H9 (cell line): ENCODE results near the gene TRABD2B. TPM values are rescaled to one million over a fixed set of nuclear protein-coding genes. Genes with fewer than 3 reads are reported as not detected.

Source experiments
- DNase-seq: peaks from one replicate; pipeline ENCODE4 v3.0.0-alpha.2; 2017
- H2AFZ ChIP-seq: one replicate; pipeline ENCODE4 v1.6.1; 2013; ENCODE audit warnings: mild to moderate bottlenecking, low read length, control low read depth, moderate library complexity
- H2AK5ac ChIP-seq: 2 replicates; pipeline ENCODE4 v1.6.1; 2013; ENCODE audit warnings: low read length, control low read depth, mixed read lengths; ENCODE audit not compliant: insufficient read length
- H2BK120ac ChIP-seq: one replicate; pipeline ENCODE4 v1.6.1; 2013; ENCODE audit warnings: low read depth, mild to moderate bottlenecking, low read length, control low read depth, inconsistent platforms; ENCODE audit not compliant: poor library complexity, severe bottlenecking
- H2BK12ac ChIP-seq: 2 replicates; pipeline ENCODE4 v1.6.1; 2013; ENCODE audit warnings: low read length, control low read depth, mixed read lengths, low read depth; ENCODE audit not compliant: insufficient read length
- H2BK15ac ChIP-seq: 2 replicates; pipeline ENCODE4 v1.6.1; 2013; ENCODE audit warnings: low read depth, low read length, control low read depth
- H2BK20ac ChIP-seq: one replicate; pipeline ENCODE4 v1.6.1; 2013; ENCODE audit warnings: low read depth, mild to moderate bottlenecking, low read length, control low read depth, inconsistent platforms; ENCODE audit not compliant: poor library complexity, severe bottlenecking
- H2BK5ac ChIP-seq: 2 replicates; pipeline ENCODE4 v1.6.1; 2013; ENCODE audit warnings: low read length, control low read depth, mixed read lengths; ENCODE audit not compliant: insufficient read length
- H3K14ac ChIP-seq: 2 replicates; pipeline ENCODE4 v1.6.1; 2013; ENCODE audit warnings: low read length, control low read depth; ENCODE audit not compliant: insufficient read depth
- H3K18ac ChIP-seq: 2 replicates; pipeline ENCODE4 v1.6.1; 2013; ENCODE audit warnings: low read depth, mild to moderate bottlenecking, mixed read lengths, low read length, control low read depth; ENCODE audit not compliant: insufficient read length
- H3K23ac ChIP-seq: 2 replicates; pipeline ENCODE4 v1.6.1; 2013; ENCODE audit warnings: low read length, control low read depth, mixed read lengths, low read depth; ENCODE audit not compliant: insufficient read length
- H3K23me2 ChIP-seq: 2 replicates; pipeline ENCODE4 v1.6.1; 2013; ENCODE audit warnings: low read depth, mild to moderate bottlenecking, mixed read lengths, low read length, control low read depth; ENCODE audit not compliant: insufficient read length, poor library complexity, severe bottlenecking
- H3K27ac ChIP-seq: 2 replicates; pipeline ENCODE4 v1.5.1; 2013; ENCODE audit warnings: low read length, control low read depth, mixed read lengths, low read depth; ENCODE audit not compliant: insufficient read length
- H3K27me3 ChIP-seq: 2 replicates; pipeline ENCODE4 v1.6.1; 2013; ENCODE audit warnings: low read length, control low read depth, inconsistent platforms; ENCODE audit not compliant: insufficient read depth
- H3K4ac ChIP-seq: 2 replicates; pipeline ENCODE4 v1.6.1; 2013; ENCODE audit warnings: low read depth, mild to moderate bottlenecking, control low read depth, inconsistent platforms, low read length, moderate library complexity
- H3K4me1 ChIP-seq: 2 replicates; pipeline ENCODE4 v1.6.1; 2013; ENCODE audit warnings: low read length, control low read depth, inconsistent platforms; ENCODE audit not compliant: insufficient read depth
- H3K4me2 ChIP-seq: 2 replicates; pipeline ENCODE4 v1.6.1; 2013; ENCODE audit warnings: low read length, control low read depth, mixed read lengths; ENCODE audit not compliant: insufficient read length, insufficient read depth
- H3K56ac ChIP-seq: 2 replicates; pipeline ENCODE4 v1.6.1; 2013; ENCODE audit warnings: low read depth, mild to moderate bottlenecking, mixed read lengths, low read length, control low read depth; ENCODE audit not compliant: insufficient read length
- H3K79me1 ChIP-seq: 2 replicates; pipeline ENCODE4 v1.6.1; 2013; ENCODE audit warnings: low read depth, mild to moderate bottlenecking, moderate library complexity, low read length, control low read depth, inconsistent platforms; ENCODE audit not compliant: insufficient read depth, poor library complexity, severe bottlenecking
- H3K79me2 ChIP-seq: 2 replicates; pipeline ENCODE4 v1.6.1; 2013; ENCODE audit warnings: low read length, control low read depth, inconsistent platforms; ENCODE audit not compliant: insufficient read depth
- H3K9ac ChIP-seq: 2 replicates; pipeline ENCODE4 v1.6.1; 2013; ENCODE audit warnings: low read length, control low read depth, mixed read lengths; ENCODE audit not compliant: insufficient read length; ENCODE audit errors: extremely low read depth
- H3K9me3 ChIP-seq: one replicate; pipeline ENCODE4 v1.6.1; 2013; ENCODE audit warnings: low read depth, low read length, inconsistent platforms; ENCODE audit not compliant: control insufficient read depth
- H3T11ph ChIP-seq: one replicate; pipeline ENCODE4 v1.6.1; 2013; ENCODE audit warnings: mild to moderate bottlenecking, low read length, control low read depth, inconsistent platforms
- H4K20me1 ChIP-seq: one replicate; pipeline ENCODE4 v1.6.1; 2013; ENCODE audit not compliant: control insufficient read depth, insufficient read length, insufficient read depth
- H4K5ac ChIP-seq: 2 replicates; pipeline ENCODE4 v1.6.1; 2013; ENCODE audit warnings: low read depth, mild to moderate bottlenecking, mixed read lengths, low read length, control low read depth; ENCODE audit not compliant: insufficient read length
- H4K8ac ChIP-seq: replicated peaks from 2 replicates; pipeline ENCODE4 v1.6.1; 2013; ENCODE audit warnings: low read length, control low read depth, mixed read lengths, low read depth; ENCODE audit not compliant: insufficient read length
- H4K91ac ChIP-seq: 2 replicates; pipeline ENCODE4 v1.6.1; 2013; ENCODE audit warnings: low read depth, mild to moderate bottlenecking, moderate library complexity, mixed read lengths, low read length, control low read depth; ENCODE audit not compliant: insufficient read length
- H3K27ac Mint-ChIP-seq, 3 experiments: 2 replicates in 2 of 3; 3 replicates in 1 of 3; pipeline ENCODE4 v1.8.0; 2020 to 2021; ENCODE audit warnings: mixed read lengths in 3 of 3, mild to moderate bottlenecking in 1 of 3, moderate library complexity in 1 of 3
- H3K27me3 Mint-ChIP-seq: 2 replicates; pipeline ENCODE4 v1.8.0; 2021; ENCODE audit warnings: low read depth, mild to moderate bottlenecking, moderate library complexity, mixed read lengths
- H3K36me3 Mint-ChIP-seq, 3 experiments: 2 replicates in 2 of 3; 3 replicates in 1 of 3; pipeline ENCODE4 v1.8.0; 2020 to 2021; ENCODE audit warnings: low read depth in 3 of 3, mixed read lengths in 3 of 3; ENCODE audit not compliant: insufficient read depth in 1 of 3
- H3K4me1 Mint-ChIP-seq, 2 experiments: 2 replicates each; pipeline ENCODE4 v1.8.0; 2020; ENCODE audit warnings: mixed read lengths in 2 of 2
- H3K4me3 Mint-ChIP-seq, 2 experiments: 2 replicates in 1 of 2; 3 replicates in 1 of 2; pipeline ENCODE4 v1.8.0; 2020 to 2021; ENCODE audit warnings: mild to moderate bottlenecking in 2 of 2, mixed read lengths in 2 of 2, moderate library complexity in 1 of 2
- H3K9me3 Mint-ChIP-seq, 2 experiments: 2 replicates in 1 of 2; 3 replicates in 1 of 2; pipeline ENCODE4 v1.8.0; 2020; ENCODE audit warnings: mild to moderate bottlenecking in 2 of 2, mixed read lengths in 2 of 2, moderate library complexity in 1 of 2
- WGBS: extraction: QIAGEN DNeasy Blood & Tissue Kit; methylation state at CpG from one replicate; pipeline ENCODE4 v1.1.7; 2013; ENCODE audit warnings: missing lambda C conversion rate, low lambda C conversion rate, mixed read lengths; ENCODE audit not compliant: insufficient read length; ENCODE audit errors: extremely low coverage; 5-methylcytosine and 5-hydroxymethylcytosine counted together
- total RNA-seq: library from RNA; stranded (reverse); gene quantifications from 2 replicates; pipeline ENCODE4 v1.2.1, GENCODE V29; 2021
- TF ChIP-seq, protein P1 (sequence below): fragments of 200-600 bp; sonication (generic); conservative IDR thresholded peaks from 3 replicates; pipeline ENCODE4 v1.8.0; 2021; ENCODE audit warnings: antibody characterized with exemption, mild to moderate bottlenecking

TRABD2B gene
- total RNA-seq, 1 experiment from 2014 or later, result 2.3 TPM

GRCh38 chr1:47786316-47786715 lies 210.9 kb downstream of the TRABD2B start:
- Mint-ChIP-seq H3K4me1 (peaks cover 8 to 11% of the 10 kb centered on the region in 2 experiments; a peak in 3 of 4 replicates), H3K4me3 (no peak overlapping the region), H3K27me3 (peaks cover 5% of the 10 kb centered on the region; the same call in 1 of the 2 replicates), H3K9me3 (no peaks in the 10 kb centered on the region), H3K27ac (0 out of 7 replicates have a peak overlapping the region, but pooled peaks of 1 of the 3 experiments have one; percentile 25), H3K36me3 (no peaks in the 10 kb centered on the region)
- Histone ChIP-seq H3K4ac (no peak overlapping the region), H4K20me1 (no peaks in the 10 kb centered on the region), H3K23ac (no peak overlapping the region), H3K4me2 (no peak overlapping the region), H3K9ac (no peak overlapping the region), H3T11ph (no peak overlapping the region), H4K5ac (no peak overlapping the region), H3K23me2 (no peaks in the 10 kb centered on the region), H2BK15ac (no peak overlapping the region), H3K27ac (no peak overlapping the region), H3K27me3 (no peaks in the 10 kb centered on the region), H4K8ac (no peak overlapping the region), H3K9me3 (no peaks in the 10 kb centered on the region), H3K56ac (no peak overlapping the region), H3K79me1 (no peaks in the 10 kb centered on the region), H2BK12ac (no peak overlapping the region), H2BK20ac (no peak overlapping the region), H4K91ac (no peak overlapping the region), H3K79me2 (no peaks in the 10 kb centered on the region), H2BK120ac (no peak overlapping the region), H2AFZ (no peak overlapping the region), H2BK5ac (no peak overlapping the region), H3K4me1 (no peaks in the 10 kb centered on the region; the same call in 1 of the 2 replicates), H2AK5ac (no peak overlapping the region), H3K14ac (no peak overlapping the region), H3K18ac (no peak overlapping the region)
- no CpG with 5 or more reads among the region's 6 CpGs for WGBS
- no peak for DNase-seq
- TF ChIP-seq, protein P1, sequence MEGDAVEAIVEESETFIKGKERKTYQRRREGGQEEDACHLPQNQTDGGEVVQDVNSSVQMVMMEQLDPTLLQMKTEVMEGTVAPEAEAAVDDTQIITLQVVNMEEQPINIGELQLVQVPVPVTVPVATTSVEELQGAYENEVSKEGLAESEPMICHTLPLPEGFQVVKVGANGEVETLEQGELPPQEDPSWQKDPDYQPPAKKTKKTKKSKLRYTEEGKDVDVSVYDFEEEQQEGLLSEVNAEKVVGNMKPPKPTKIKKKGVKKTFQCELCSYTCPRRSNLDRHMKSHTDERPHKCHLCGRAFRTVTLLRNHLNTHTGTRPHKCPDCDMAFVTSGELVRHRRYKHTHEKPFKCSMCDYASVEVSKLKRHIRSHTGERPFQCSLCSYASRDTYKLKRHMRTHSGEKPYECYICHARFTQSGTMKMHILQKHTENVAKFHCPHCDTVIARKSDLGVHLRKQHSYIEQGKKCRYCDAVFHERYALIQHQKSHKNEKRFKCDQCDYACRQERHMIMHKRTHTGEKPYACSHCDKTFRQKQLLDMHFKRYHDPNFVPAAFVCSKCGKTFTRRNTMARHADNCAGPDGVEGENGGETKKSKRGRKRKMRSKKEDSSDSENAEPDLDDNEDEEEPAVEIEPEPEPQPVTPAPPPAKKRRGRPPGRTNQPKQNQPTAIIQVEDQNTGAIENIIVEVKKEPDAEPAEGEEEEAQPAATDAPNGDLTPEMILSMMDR, result no peak
